IPS DF 4.7 (cell line): ENCODE results near the gene EDIL3.
"Not testable (repeated sequence)": the region's sequence is repeated elsewhere in the genome, so short reads cannot be mapped to it uniquely, and the experiment has no call there.

Source experiments
- DNase-seq: peaks from one replicate; pipeline ENCODE4 v3.0.0-alpha.2; 2013; ENCODE audit warnings: low spot score; ENCODE audit errors: extremely low read depth

Gene EDIL3

GRCh38 chr5:84191281-84191680 is 193.4 kb downstream of the EDIL3 start:
- DNase-seq = no peak

- DNase-seq = no peak
Observed at GRCh38 chr5:84184857-84185256, 199.8 kb downstream of the EDIL3 start.

- no peak for DNase-seq
Observed at GRCh38 chr5:84181093-84181492, 203.6 kb downstream of the EDIL3 start.

GRCh38 chr5:84168841-84169240 is 215.8 kb downstream of the EDIL3 start:
- no peak for DNase-seq

- DNase-seq = no peak
Observed at GRCh38 chr5:84163671-84164070, 221.0 kb downstream of the EDIL3 start.

- DNase-seq = no peak
Observed at GRCh38 chr5:84162695-84163094, 222.0 kb downstream of the EDIL3 start.

GRCh38 chr5:84160650-84161049 is 224.0 kb downstream of the EDIL3 start:
- not testable (repeated sequence) for DNase-seq

GRCh38 chr5:84149094-84149493 is 235.6 kb downstream of the EDIL3 start:
- peak; percentile 5 for DNase-seq

GRCh38 chr5:84148651-84149050 is 236.0 kb downstream of the EDIL3 start:
- no peak for DNase-seq

GRCh38 chr5:84137541-84137940 is 247.1 kb downstream of the EDIL3 start:
- DNase-seq = no peak

- DNase-seq = no peak
Observed at GRCh38 chr5:84131372-84131771, 253.3 kb downstream of the EDIL3 start.

GRCh38 chr5:84130006-84130580 is 254.6 kb downstream of the EDIL3 start:
- DNase-seq = no peak

- no peak for DNase-seq
Observed at GRCh38 chr5:84125216-84125615, 259.5 kb downstream of the EDIL3 start.

- no peak for DNase-seq
Observed at GRCh38 chr5:84119252-84119651, 265.4 kb downstream of the EDIL3 start.

- no peak for DNase-seq
Observed at GRCh38 chr5:84118551-84118950, 266.1 kb downstream of the EDIL3 start.

GRCh38 chr5:84115727-84116126 is 269.0 kb downstream of the EDIL3 start:
- no peak for DNase-seq

- DNase-seq = peak; percentile 16
Observed at GRCh38 chr5:84113246-84114105, 271.2 kb downstream of the EDIL3 start.

GRCh38 chr5:84092738-84093137 is 291.9 kb downstream of the EDIL3 start:
- DNase-seq = no peak

GRCh38 chr5:84091127-84091799 is 293.4 kb downstream of the EDIL3 start:
- no peak for DNase-seq

GRCh38 chr5:84088996-84089395 is 295.7 kb downstream of the EDIL3 start:
- DNase-seq = no peak

- no peak for DNase-seq
Observed at GRCh38 chr5:84086511-84086910, 298.2 kb downstream of the EDIL3 start.

- DNase-seq = no peak
Observed at GRCh38 chr5:84085387-84086041, 299.2 kb downstream of the EDIL3 start.
